HEK293 (cell line): ENCODE data around the gene NRF1.

Experiments used
- CTCF ChIA-PET: fragments of 350-600 bp; formaldehyde crosslinking; extraction: SDS; loops from one replicate; lab custom pipeline; 2021; ENCODE audit warnings: antibody characterized with exemption; lab: Yijun Ruan, JAX
- POLR2A ChIA-PET: fragments of 300-600 bp; formaldehyde crosslinking; extraction: SDS; loops from one replicate; lab custom pipeline; 2020; ENCODE audit warnings: antibody characterized with exemption, inconsistent platforms; lab: Yijun Ruan, JAX
- H3K27ac ChIP-seq: fragments of 200-500 bp; sonication (Bioruptor generic); 2 replicates; pipeline ENCODE4 v1.5.1; 2014; ENCODE audit warnings: low read depth, low read length, control low read depth, inconsistent platforms; ENCODE audit errors: extremely low read depth
- H3K36me3 ChIP-seq, 2 experiments: fragments of 200-500 bp in 1 of 2; sonication (Bioruptor generic) in 1 of 2; 1 replicate in 1 of 2; 2 replicates in 1 of 2; pipeline ENCODE4 v1.5.1; 2014 to 2017; ENCODE audit warnings: inconsistent platforms in 2 of 2, low read length in 2 of 2; ENCODE audit not compliant: control insufficient read depth in 2 of 2, insufficient read depth in 1 of 2
- H3K4me1 ChIP-seq: fragments of 200-500 bp; sonication (Bioruptor generic); 2 replicates; pipeline ENCODE4 v1.5.1; 2014; ENCODE audit warnings: mild to moderate bottlenecking, low read length, inconsistent platforms; ENCODE audit not compliant: control insufficient read depth, insufficient read depth
- H3K4me3 ChIP-seq: 2 replicates; pipeline ENCODE4 v1.5.1; 2011; ENCODE audit warnings: low read depth, mild to moderate bottlenecking, control low read depth, low read length, moderate library complexity
- H3K9me3 ChIP-seq: fragments of 200-500 bp; sonication (Bioruptor generic); 2 replicates; pipeline ENCODE4 v1.5.1; 2014; ENCODE audit warnings: low read depth, low read length, inconsistent platforms; ENCODE audit not compliant: control insufficient read depth, insufficient read depth
- GLI2 ChIP-seq: fragments of 450-650 bp; formaldehyde crosslinking; IDR thresholded peaks from 2 replicates; pipeline ENCODE4; 2017; ENCODE audit warnings: missing biosample characterization, missing genetic modification characterization, low read depth, borderline replicate concordance
- OVOL3 ChIP-seq: fragments of 450-650 bp; formaldehyde crosslinking; IDR thresholded peaks from 2 replicates; pipeline ENCODE4 v1.5.1; 2016; ENCODE audit warnings: missing biosample characterization, missing genetic modification characterization
- ZBTB8A ChIP-seq: fragments of 450-650 bp; formaldehyde crosslinking; IDR thresholded peaks from 2 replicates; pipeline ENCODE4 v1.5.1; 2016; ENCODE audit warnings: missing biosample characterization, missing genetic modification characterization
- ZFP37 ChIP-seq: fragments of 450-650 bp; formaldehyde crosslinking; IDR thresholded peaks from 2 replicates; pipeline ENCODE4 v1.5.1; 2016; ENCODE audit warnings: missing biosample characterization, missing genetic modification characterization
- ZNF548 ChIP-seq: fragments of 450-650 bp; formaldehyde crosslinking; IDR thresholded peaks from 2 replicates; pipeline ENCODE4 v1.5.1; 2016; ENCODE audit warnings: missing biosample characterization, missing genetic modification characterization
- TF ChIP-seq, protein P1 (sequence below): IDR thresholded peaks from 2 replicates; pipeline ENCODE4 v1.6.1; 2011; ENCODE audit warnings: mild to moderate bottlenecking, low read depth, low read length, borderline replicate concordance
- TF ChIP-seq, protein P2 (sequence below): fragments of 450-650 bp; formaldehyde crosslinking; IDR thresholded peaks from 2 replicates; pipeline ENCODE4 v1.5.0; 2017; ENCODE audit warnings: missing biosample characterization, missing genetic modification characterization, borderline replicate concordance
- TF ChIP-seq, protein P3 (sequence below): fragments of 450-650 bp; formaldehyde crosslinking; IDR thresholded peaks from 2 replicates; pipeline ENCODE4 v1.5.1; 2016; ENCODE audit warnings: missing biosample characterization, missing genetic modification characterization
- TF ChIP-seq, protein P4 (sequence below): fragments of 450-650 bp; formaldehyde crosslinking; IDR thresholded peaks from 2 replicates; pipeline ENCODE4 v1.5.1; 2016; ENCODE audit warnings: missing biosample characterization, missing genetic modification characterization
- TF ChIP-seq, protein P5 (sequence below): fragments of 450-650 bp; formaldehyde crosslinking; IDR thresholded peaks from 2 replicates; pipeline ENCODE4 v1.5.1; 2016; ENCODE audit warnings: missing biosample characterization, missing genetic modification characterization, borderline replicate concordance

Gene NRF1

DNA sequence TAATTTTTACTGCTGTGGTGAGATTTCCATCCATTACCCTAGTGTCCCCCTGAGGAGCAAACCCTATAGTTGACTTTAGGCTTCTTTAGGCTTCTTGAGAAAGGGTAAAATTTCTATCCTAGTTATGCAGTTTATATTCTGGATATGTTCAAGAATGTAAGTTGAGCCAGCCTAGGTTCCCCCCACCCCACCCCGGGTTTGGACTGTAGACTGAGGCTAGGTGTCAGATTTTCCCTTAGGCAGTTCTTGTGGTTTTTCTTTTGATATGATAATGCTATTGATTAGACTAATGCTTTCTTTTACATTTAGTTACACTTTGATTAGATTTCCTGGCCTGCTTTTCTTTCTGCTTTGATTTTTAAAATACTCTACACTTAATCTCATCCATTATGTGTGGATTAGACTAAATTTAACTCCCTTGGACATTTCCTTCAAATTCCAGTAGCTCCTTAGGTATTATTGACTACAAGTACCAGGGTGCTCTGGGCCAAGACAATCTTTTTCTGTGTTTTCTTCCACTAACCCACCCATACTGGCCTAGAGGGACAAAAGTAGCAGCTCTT lies 37.7 kb downstream of the NRF1 start:
- TF ChIP-seq, protein P1, sequence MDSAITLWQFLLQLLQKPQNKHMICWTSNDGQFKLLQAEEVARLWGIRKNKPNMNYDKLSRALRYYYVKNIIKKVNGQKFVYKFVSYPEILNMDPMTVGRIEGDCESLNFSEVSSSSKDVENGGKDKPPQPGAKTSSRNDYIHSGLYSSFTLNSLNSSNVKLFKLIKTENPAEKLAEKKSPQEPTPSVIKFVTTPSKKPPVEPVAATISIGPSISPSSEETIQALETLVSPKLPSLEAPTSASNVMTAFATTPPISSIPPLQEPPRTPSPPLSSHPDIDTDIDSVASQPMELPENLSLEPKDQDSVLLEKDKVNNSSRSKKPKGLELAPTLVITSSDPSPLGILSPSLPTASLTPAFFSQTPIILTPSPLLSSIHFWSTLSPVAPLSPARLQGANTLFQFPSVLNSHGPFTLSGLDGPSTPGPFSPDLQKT = no peak
- TF ChIP-seq, protein P2, sequence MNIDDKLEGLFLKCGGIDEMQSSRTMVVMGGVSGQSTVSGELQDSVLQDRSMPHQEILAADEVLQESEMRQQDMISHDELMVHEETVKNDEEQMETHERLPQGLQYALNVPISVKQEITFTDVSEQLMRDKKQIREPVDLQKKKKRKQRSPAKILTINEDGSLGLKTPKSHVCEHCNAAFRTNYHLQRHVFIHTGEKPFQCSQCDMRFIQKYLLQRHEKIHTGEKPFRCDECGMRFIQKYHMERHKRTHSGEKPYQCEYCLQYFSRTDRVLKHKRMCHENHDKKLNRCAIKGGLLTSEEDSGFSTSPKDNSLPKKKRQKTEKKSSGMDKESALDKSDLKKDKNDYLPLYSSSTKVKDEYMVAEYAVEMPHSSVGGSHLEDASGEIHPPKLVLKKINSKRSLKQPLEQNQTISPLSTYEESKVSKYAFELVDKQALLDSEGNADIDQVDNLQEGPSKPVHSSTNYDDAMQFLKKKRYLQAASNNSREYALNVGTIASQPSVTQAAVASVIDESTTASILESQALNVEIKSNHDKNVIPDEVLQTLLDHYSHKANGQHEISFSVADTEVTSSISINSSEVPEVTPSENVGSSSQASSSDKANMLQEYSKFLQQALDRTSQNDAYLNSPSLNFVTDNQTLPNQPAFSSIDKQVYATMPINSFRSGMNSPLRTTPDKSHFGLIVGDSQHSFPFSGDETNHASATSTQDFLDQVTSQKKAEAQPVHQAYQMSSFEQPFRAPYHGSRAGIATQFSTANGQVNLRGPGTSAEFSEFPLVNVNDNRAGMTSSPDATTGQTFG = no peak
- TF ChIP-seq, protein P3, sequence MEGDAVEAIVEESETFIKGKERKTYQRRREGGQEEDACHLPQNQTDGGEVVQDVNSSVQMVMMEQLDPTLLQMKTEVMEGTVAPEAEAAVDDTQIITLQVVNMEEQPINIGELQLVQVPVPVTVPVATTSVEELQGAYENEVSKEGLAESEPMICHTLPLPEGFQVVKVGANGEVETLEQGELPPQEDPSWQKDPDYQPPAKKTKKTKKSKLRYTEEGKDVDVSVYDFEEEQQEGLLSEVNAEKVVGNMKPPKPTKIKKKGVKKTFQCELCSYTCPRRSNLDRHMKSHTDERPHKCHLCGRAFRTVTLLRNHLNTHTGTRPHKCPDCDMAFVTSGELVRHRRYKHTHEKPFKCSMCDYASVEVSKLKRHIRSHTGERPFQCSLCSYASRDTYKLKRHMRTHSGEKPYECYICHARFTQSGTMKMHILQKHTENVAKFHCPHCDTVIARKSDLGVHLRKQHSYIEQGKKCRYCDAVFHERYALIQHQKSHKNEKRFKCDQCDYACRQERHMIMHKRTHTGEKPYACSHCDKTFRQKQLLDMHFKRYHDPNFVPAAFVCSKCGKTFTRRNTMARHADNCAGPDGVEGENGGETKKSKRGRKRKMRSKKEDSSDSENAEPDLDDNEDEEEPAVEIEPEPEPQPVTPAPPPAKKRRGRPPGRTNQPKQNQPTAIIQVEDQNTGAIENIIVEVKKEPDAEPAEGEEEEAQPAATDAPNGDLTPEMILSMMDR (tag by site-specific recombination) = no peak
- TF ChIP-seq, protein P4, sequence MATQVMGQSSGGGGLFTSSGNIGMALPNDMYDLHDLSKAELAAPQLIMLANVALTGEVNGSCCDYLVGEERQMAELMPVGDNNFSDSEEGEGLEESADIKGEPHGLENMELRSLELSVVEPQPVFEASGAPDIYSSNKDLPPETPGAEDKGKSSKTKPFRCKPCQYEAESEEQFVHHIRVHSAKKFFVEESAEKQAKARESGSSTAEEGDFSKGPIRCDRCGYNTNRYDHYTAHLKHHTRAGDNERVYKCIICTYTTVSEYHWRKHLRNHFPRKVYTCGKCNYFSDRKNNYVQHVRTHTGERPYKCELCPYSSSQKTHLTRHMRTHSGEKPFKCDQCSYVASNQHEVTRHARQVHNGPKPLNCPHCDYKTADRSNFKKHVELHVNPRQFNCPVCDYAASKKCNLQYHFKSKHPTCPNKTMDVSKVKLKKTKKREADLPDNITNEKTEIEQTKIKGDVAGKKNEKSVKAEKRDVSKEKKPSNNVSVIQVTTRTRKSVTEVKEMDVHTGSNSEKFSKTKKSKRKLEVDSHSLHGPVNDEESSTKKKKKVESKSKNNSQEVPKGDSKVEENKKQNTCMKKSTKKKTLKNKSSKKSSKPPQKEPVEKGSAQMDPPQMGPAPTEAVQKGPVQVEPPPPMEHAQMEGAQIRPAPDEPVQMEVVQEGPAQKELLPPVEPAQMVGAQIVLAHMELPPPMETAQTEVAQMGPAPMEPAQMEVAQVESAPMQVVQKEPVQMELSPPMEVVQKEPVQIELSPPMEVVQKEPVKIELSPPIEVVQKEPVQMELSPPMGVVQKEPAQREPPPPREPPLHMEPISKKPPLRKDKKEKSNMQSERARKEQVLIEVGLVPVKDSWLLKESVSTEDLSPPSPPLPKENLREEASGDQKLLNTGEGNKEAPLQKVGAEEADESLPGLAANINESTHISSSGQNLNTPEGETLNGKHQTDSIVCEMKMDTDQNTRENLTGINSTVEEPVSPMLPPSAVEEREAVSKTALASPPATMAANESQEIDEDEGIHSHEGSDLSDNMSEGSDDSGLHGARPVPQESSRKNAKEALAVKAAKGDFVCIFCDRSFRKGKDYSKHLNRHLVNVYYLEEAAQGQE (tag by site-specific recombination) = no peak
- TF ChIP-seq GLI2 (tag by site-specific recombination) (no peak), OVOL3 (tag by site-specific recombination) (no peak)
- TF ChIP-seq, all 188 proteins: peak for 0
- H3K4me1 ChIP-seq = 0 out of 2 replicates have a peak, but pooled peaks cover 5% of the 10 kb centered on the region
- H3K9me3 ChIP-seq = no peaks in the 10 kb centered on the region
- H3K36me3 ChIP-seq = no peaks in the 10 kb centered on the region
- H3K4me3 ChIP-seq = no peak overlapping the region
- no peak overlapping the region for H3K27ac ChIP-seq
- POLR2A ChIA-PET = no interaction called here
- CTCF ChIA-PET = interaction anchor here (0.6 to 1.7 kb wide), 7 partner anchors 13 to 281 kb away, joined by 3 to 6 read pairs (median 4); no protein-coding TSS in a partner anchor

DNA sequence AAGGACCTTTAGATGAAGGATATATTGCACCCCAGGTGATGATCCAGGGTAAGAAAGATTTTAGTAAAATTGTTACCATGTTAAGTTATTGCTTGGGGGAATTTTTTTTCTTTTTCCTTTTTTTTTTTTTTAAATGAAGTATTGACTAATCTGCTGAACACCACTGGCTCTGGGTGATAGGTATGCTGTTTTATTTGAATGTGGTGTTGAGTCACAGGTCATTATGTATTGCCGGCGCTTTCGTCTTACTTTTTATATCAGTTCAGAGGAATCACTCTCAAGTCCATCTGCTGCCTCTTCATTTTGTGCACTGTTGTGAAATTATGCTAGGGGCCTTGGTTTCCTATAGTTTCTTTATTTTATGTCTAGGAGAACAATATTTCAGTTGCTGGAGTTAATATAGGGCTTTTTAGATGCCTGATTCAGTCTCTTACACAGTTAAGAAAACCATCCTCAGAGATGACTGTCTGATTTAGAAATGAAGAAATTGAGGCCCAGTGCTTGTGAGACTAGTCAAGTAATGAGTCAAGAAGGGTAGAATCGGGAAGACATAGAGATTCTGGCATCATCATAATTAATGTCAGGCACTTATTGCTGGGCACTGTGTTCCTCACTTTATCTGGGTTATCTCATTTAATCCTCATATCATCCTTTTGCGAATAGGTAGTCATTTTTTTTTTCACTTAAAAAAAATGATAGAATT lies 38.7 kb downstream of the NRF1 start:
- POLR2A ChIA-PET = interaction anchor here (0.7 to 0.9 kb wide), 2 partner anchors 212 to 225 kb away, joined by 3 to 4 read pairs; no protein-coding TSS in a partner anchor
- TF ChIP-seq ZFP37 (tag by site-specific recombination) (no peak), ZBTB8A (tag by site-specific recombination) (no peak), ZNF548 (tag by site-specific recombination) (no peak)
- TF ChIP-seq, protein P5, sequence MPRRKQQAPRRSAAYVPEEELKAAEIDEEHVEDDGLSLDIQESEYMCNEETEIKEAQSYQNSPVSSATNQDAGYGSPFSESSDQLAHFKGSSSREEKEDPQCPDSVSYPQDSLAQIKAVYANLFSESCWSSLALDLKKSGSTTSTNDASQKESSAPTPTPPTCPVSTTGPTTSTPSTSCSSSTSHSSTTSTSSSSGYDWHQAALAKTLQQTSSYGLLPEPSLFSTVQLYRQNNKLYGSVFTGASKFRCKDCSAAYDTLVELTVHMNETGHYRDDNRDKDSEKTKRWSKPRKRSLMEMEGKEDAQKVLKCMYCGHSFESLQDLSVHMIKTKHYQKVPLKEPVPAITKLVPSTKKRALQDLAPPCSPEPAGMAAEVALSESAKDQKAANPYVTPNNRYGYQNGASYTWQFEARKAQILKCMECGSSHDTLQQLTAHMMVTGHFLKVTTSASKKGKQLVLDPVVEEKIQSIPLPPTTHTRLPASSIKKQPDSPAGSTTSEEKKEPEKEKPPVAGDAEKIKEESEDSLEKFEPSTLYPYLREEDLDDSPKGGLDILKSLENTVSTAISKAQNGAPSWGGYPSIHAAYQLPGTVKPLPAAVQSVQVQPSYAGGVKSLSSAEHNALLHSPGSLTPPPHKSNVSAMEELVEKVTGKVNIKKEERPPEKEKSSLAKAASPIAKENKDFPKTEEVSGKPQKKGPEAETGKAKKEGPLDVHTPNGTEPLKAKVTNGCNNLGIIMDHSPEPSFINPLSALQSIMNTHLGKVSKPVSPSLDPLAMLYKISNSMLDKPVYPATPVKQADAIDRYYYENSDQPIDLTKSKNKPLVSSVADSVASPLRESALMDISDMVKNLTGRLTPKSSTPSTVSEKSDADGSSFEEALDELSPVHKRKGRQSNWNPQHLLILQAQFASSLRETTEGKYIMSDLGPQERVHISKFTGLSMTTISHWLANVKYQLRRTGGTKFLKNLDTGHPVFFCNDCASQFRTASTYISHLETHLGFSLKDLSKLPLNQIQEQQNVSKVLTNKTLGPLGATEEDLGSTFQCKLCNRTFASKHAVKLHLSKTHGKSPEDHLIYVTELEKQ = no peak
- CTCF ChIA-PET = interaction anchor here (0.6 to 1.7 kb wide), 3 partner anchors 14 to 282 kb away, joined by 3 to 6 read pairs (median 4); no protein-coding TSS in a partner anchor

More for the DNA sequence above, 38.7 kb downstream of the NRF1 start:
- Histone ChIP-seq H3K36me3 (no peaks in the 10 kb centered on the region), H3K4me1 (0 out of 2 replicates have a peak, but pooled peaks cover 5% of the 10 kb centered on the region), H3K27ac (no peak overlapping the region), H3K4me3 (no peak overlapping the region), H3K9me3 (no peaks in the 10 kb centered on the region)
